ENCODE data around the gene DDI2. TPM values are rescaled to one million over a fixed set of nuclear protein-coding genes. Genes with fewer than 3 reads are reported as not detected.

The DDI2 gene
- total and polyA plus RNA-seq, 4 donors = 9.5 to 72.5 (median 42.0) TPM

DNA sequence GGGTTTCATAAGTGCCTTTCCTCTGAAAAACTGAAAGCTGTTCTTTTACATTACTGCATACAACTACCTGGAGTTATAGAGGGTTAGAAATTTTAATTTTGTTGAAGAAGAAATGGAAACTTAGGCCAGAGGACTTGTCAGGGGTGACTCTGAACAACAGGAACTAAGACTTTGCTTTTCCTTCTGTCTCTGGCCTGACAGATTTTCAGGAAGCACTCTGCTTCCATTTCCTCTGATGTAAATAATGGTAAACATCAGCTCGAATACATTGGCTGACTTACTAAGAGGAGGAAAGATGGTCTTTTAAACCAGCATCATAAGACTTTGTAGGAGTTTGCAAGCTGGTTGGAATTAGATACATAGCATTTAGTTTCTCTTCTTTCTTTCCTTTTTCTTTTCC lies 39.8 kb downstream of the DDI2 start (continued):
- TF ChIP-seq SP1 (IDR thresholded peaks at IDR 0.05) (no peak), HNF4G (IDR thresholded peaks at IDR 0.05) (no peak)

DNA sequence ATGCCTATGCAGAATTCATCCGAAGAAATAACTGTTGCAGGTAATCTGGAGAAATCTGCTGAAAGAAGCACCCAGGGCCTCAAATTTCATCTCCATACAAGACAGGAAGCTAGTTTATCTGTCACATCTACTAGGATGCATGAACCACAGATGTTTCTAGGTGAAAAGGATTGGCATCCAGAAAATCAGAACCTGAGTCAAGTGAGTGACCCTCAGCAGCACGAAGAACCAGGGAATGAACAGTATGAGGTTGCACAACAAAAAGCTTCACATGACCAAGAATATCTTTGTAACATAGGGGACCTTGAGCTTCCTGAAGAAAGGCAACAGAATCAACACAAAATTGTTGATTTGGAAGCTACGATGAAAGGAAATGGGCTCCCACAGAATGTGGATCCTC lies 42.9 kb downstream of the DDI2 start:
- no peaks in the 10 kb centered on the region for H3K27me3 ChIP-seq (ENCODE audit: control insufficient read depth in 4 of 4, insufficient read depth in 4 of 4, low read length in 3 of 4)
- no peaks in the 10 kb centered on the region for H3K9me3 ChIP-seq (ENCODE audit: control insufficient read depth in 4 of 4, low read length in 3 of 4)
- H3K9ac ChIP-seq (ENCODE audit: low read depth in 1 of 2, low read length in 2 of 2) = no peak overlapping the region
- no peaks in the 10 kb centered on the region for H3K4me1 ChIP-seq (ENCODE audit: control insufficient read depth in 4 of 4, insufficient read depth in 4 of 4, low read length in 3 of 4)
- 85% methylated on average over 3 of the region's 3 CpGs for WGBS
- H3K36me3 ChIP-seq (ENCODE audit: control insufficient read depth in 4 of 4, insufficient read depth in 3 of 4, low read depth in 1 of 4, low read length in 3 of 4) = peaks cover 5 to 53% (median 52%) of the 10 kb centered on the region in 4 donors
- H3K4me3 ChIP-seq (ENCODE audit: low read depth in 1 of 3, low read length in 3 of 3) = no peak overlapping the region
- TF ChIP-seq TAF1 (conservative IDR thresholded peaks at IDR 0.05) (no peak), GABPA (IDR thresholded peaks at IDR 0.05 in 1 of 2, conservative IDR thresholded peaks at IDR 0.05 in 1 of 2) (no peak), HNF4A (conservative IDR thresholded peaks at IDR 0.05) (no peak), RXRA (IDR thresholded peaks at IDR 0.05) (no peak), JUND (IDR thresholded peaks at IDR 0.05) (no peak), NR2F2 (IDR thresholded peaks at IDR 0.05) (no peak), HNF4G (IDR thresholded peaks at IDR 0.05) (no peak), RAD21 (IDR thresholded peaks at IDR 0.05) (no peak), SP1 (IDR thresholded peaks at IDR 0.05) (no peak), FOXA2 (IDR thresholded peaks at IDR 0.05) (no peak), EGR1 (IDR thresholded peaks at IDR 0.05; ENCODE audit: low read depth in 2 of 2) (no peak), YY1 (IDR thresholded peaks at IDR 0.05) (no peak), FOXA1 (IDR thresholded peaks at IDR 0.05) (no peak)
- TF ChIP-seq, protein P1, sequence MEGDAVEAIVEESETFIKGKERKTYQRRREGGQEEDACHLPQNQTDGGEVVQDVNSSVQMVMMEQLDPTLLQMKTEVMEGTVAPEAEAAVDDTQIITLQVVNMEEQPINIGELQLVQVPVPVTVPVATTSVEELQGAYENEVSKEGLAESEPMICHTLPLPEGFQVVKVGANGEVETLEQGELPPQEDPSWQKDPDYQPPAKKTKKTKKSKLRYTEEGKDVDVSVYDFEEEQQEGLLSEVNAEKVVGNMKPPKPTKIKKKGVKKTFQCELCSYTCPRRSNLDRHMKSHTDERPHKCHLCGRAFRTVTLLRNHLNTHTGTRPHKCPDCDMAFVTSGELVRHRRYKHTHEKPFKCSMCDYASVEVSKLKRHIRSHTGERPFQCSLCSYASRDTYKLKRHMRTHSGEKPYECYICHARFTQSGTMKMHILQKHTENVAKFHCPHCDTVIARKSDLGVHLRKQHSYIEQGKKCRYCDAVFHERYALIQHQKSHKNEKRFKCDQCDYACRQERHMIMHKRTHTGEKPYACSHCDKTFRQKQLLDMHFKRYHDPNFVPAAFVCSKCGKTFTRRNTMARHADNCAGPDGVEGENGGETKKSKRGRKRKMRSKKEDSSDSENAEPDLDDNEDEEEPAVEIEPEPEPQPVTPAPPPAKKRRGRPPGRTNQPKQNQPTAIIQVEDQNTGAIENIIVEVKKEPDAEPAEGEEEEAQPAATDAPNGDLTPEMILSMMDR (IDR thresholded peaks at IDR 0.05; ENCODE audit: low read depth, low read length, missing input control) = no peak
- TF ChIP-seq, protein P2, sequence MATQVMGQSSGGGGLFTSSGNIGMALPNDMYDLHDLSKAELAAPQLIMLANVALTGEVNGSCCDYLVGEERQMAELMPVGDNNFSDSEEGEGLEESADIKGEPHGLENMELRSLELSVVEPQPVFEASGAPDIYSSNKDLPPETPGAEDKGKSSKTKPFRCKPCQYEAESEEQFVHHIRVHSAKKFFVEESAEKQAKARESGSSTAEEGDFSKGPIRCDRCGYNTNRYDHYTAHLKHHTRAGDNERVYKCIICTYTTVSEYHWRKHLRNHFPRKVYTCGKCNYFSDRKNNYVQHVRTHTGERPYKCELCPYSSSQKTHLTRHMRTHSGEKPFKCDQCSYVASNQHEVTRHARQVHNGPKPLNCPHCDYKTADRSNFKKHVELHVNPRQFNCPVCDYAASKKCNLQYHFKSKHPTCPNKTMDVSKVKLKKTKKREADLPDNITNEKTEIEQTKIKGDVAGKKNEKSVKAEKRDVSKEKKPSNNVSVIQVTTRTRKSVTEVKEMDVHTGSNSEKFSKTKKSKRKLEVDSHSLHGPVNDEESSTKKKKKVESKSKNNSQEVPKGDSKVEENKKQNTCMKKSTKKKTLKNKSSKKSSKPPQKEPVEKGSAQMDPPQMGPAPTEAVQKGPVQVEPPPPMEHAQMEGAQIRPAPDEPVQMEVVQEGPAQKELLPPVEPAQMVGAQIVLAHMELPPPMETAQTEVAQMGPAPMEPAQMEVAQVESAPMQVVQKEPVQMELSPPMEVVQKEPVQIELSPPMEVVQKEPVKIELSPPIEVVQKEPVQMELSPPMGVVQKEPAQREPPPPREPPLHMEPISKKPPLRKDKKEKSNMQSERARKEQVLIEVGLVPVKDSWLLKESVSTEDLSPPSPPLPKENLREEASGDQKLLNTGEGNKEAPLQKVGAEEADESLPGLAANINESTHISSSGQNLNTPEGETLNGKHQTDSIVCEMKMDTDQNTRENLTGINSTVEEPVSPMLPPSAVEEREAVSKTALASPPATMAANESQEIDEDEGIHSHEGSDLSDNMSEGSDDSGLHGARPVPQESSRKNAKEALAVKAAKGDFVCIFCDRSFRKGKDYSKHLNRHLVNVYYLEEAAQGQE (IDR thresholded peaks at IDR 0.05) = no peak
- TF ChIP-seq, protein P3, sequence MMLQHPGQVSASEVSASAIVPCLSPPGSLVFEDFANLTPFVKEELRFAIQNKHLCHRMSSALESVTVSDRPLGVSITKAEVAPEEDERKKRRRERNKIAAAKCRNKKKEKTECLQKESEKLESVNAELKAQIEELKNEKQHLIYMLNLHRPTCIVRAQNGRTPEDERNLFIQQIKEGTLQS (IDR thresholded peaks at IDR 0.05) = no peak
- TF ChIP-seq, protein P4, sequence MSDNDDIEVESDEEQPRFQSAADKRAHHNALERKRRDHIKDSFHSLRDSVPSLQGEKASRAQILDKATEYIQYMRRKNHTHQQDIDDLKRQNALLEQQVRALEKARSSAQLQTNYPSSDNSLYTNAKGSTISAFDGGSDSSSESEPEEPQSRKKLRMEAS (IDR thresholded peaks at IDR 0.05) = no peak
- TF ChIP-seq, protein P5, sequence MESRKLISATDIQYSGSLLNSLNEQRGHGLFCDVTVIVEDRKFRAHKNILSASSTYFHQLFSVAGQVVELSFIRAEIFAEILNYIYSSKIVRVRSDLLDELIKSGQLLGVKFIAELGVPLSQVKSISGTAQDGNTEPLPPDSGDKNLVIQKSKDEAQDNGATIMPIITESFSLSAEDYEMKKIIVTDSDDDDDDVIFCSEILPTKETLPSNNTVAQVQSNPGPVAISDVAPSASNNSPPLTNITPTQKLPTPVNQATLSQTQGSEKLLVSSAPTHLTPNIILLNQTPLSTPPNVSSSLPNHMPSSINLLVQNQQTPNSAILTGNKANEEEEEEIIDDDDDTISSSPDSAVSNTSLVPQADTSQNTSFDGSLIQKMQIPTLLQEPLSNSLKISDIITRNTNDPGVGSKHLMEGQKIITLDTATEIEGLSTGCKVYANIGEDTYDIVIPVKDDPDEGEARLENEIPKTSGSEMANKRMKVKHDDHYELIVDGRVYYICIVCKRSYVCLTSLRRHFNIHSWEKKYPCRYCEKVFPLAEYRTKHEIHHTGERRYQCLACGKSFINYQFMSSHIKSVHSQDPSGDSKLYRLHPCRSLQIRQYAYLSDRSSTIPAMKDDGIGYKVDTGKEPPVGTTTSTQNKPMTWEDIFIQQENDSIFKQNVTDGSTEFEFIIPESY (IDR thresholded peaks at IDR 0.05) = no peak
- no peak overlapping the region for H3K27ac ChIP-seq (ENCODE audit: low read depth in 1 of 2, low read length in 2 of 2)
- no peak for DNase-seq (ENCODE audit: low spot score)
